Stromal cell of bone marrow (primary cell): ENCODE measurements around the gene DZIP1.

Source experiments
- DNase-seq: peaks from one replicate; pipeline ENCODE4 v3.0.0-alpha.2; 2012; ENCODE audit warnings: low read depth

The DZIP1 gene

GRCh38 chr13:95642999-95643398 is 1.5 kb downstream of the DZIP1 start:
- DNase-seq: no peak

GRCh38 chr13:95642028-95642621 is 2.4 kb downstream of the DZIP1 start:
- no peak for DNase-seq

GRCh38 chr13:95641291-95642027 is 3.0 kb downstream of the DZIP1 start:
- DNase-seq: no peak

GRCh38 chr13:95636853-95637252 is 7.7 kb downstream of the DZIP1 start:
- DNase-seq: no peak

- no peak for DNase-seq
Observed at GRCh38 chr13:95630593-95630992, 13.9 kb downstream of the DZIP1 start.

- no peak for DNase-seq
Observed at GRCh38 chr13:95629071-95629470, 15.4 kb downstream of the DZIP1 start.

- no peak for DNase-seq
Observed at GRCh38 chr13:95628488-95628887, 16.0 kb downstream of the DZIP1 start.

GRCh38 chr13:95627590-95627989 is 16.9 kb downstream of the DZIP1 start:
- no peak for DNase-seq

GRCh38 chr13:95626768-95627167 is 17.7 kb downstream of the DZIP1 start:
- no peak for DNase-seq

- peak; percentile 34 for DNase-seq
Observed at GRCh38 chr13:95624020-95624419, 20.5 kb downstream of the DZIP1 start.

- DNase-seq: no peak
Observed at GRCh38 chr13:95623141-95623540, 21.4 kb downstream of the DZIP1 start.

GRCh38 chr13:95620825-95621498 is 23.5 kb downstream of the DZIP1 start:
- DNase-seq: no peak

GRCh38 chr13:95620030-95620824 is 24.3 kb downstream of the DZIP1 start:
- DNase-seq: no peak

- no peak for DNase-seq
Observed at GRCh38 chr13:95615539-95615938, 29.0 kb downstream of the DZIP1 start.

GRCh38 chr13:95614641-95615245 is 29.8 kb downstream of the DZIP1 start:
- DNase-seq: no peak

GRCh38 chr13:95608640-95609323 is 35.7 kb downstream of the DZIP1 start:
- no peak for DNase-seq

- DNase-seq: peak; percentile 45
Observed at GRCh38 chr13:95607366-95607765, 37.1 kb downstream of the DZIP1 start.

- no peak for DNase-seq
Observed at GRCh38 chr13:95605448-95606125, 38.9 kb downstream of the DZIP1 start.

- no peak for DNase-seq
Observed at GRCh38 chr13:95604556-95604915, 40.0 kb downstream of the DZIP1 start.

- DNase-seq: no peak
Observed at GRCh38 chr13:95603887-95604555, 40.5 kb downstream of the DZIP1 start.
